Measurements from ENCODE around the gene DLG2.
A peak's percentile ranks its signal among the peaks of the same experiment; 100 is the strongest.

Gene DLG2

GRCh38 chr11:83493034-83493433 is 2134.1 kb downstream of the DLG2 start:
- Mint-ChIP-seq H3K4me3 (no peak overlapping the region), H3K27me3 (ENCODE audit: low read depth, poor library complexity) (no peaks in the 10 kb centered on the region), H3K36me3 (ENCODE audit: low read depth) (no peaks in the 10 kb centered on the region), H3K9me3 (no peaks in the 10 kb centered on the region), H3K4me1 (no peaks in the 10 kb centered on the region), H3K27ac (no peak overlapping the region)
- DNase-seq = no peak
- TF ChIP-seq, protein P1, sequence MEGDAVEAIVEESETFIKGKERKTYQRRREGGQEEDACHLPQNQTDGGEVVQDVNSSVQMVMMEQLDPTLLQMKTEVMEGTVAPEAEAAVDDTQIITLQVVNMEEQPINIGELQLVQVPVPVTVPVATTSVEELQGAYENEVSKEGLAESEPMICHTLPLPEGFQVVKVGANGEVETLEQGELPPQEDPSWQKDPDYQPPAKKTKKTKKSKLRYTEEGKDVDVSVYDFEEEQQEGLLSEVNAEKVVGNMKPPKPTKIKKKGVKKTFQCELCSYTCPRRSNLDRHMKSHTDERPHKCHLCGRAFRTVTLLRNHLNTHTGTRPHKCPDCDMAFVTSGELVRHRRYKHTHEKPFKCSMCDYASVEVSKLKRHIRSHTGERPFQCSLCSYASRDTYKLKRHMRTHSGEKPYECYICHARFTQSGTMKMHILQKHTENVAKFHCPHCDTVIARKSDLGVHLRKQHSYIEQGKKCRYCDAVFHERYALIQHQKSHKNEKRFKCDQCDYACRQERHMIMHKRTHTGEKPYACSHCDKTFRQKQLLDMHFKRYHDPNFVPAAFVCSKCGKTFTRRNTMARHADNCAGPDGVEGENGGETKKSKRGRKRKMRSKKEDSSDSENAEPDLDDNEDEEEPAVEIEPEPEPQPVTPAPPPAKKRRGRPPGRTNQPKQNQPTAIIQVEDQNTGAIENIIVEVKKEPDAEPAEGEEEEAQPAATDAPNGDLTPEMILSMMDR (IDR thresholded peaks at IDR 0.05) = no peak

GRCh38 chr11:83483808-83484207 is 2143.3 kb downstream of the DLG2 start:
- H3K9me3 Mint-ChIP-seq = no peaks in the 10 kb centered on the region
- H3K4me3 Mint-ChIP-seq = no peak overlapping the region
- H3K27ac Mint-ChIP-seq = no peak overlapping the region
- H3K36me3 Mint-ChIP-seq (ENCODE audit: low read depth) = no peaks in the 10 kb centered on the region
- no peaks in the 10 kb centered on the region for H3K27me3 Mint-ChIP-seq (ENCODE audit: low read depth, poor library complexity)
- TF ChIP-seq, protein P1 (IDR thresholded peaks at IDR 0.05) = no peak
- no peak for DNase-seq
- H3K4me1 Mint-ChIP-seq = peaks cover 5% of the 10 kb centered on the region

- Mint-ChIP-seq H3K4me3 (no peak overlapping the region), H3K9me3 (no peaks in the 10 kb centered on the region), H3K4me1 (peaks cover 5% of the 10 kb centered on the region), H3K27me3 (ENCODE audit: low read depth, poor library complexity) (no peaks in the 10 kb centered on the region), H3K27ac (no peak overlapping the region), H3K36me3 (ENCODE audit: low read depth) (no peaks in the 10 kb centered on the region)
- TF ChIP-seq, protein P1 (IDR thresholded peaks at IDR 0.05) = no peak
- no peak for DNase-seq
These were observed 2146.3 kb downstream of the DLG2 start for GRCh38 chr11:83480811-83481210.

DNA sequence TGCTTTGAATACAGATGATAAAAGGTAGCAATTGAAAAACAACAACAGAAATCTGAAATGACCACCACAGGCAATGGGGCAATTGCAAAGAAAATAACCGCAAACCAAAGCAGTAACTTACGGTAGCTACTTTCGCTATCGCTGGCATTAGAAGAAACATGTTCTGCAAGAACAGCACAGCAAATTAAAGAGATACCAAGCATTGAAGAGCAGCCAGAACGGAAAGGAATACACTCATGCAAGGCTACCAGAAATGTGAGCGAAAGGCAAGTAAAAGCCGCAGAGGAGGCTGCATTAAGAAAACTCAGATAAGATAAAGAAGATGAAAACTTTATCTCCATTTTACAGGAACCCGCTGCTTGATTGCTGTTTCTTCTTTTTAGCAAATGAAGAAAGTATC is 2146.9 kb downstream of the DLG2 start:
- H3K27ac Mint-ChIP-seq = peak overlapping the region; percentile 15
- no peak overlapping the region for H3K4me3 Mint-ChIP-seq

GRCh38 chr11:83477772-83478171 is 2149.4 kb downstream of the DLG2 start:
- H3K36me3 Mint-ChIP-seq (ENCODE audit: low read depth) = no peaks in the 10 kb centered on the region
- no peak overlapping the region for H3K4me3 Mint-ChIP-seq
- no peak overlapping the region for H3K27ac Mint-ChIP-seq
- DNase-seq = no peak
- TF ChIP-seq, protein P1 (IDR thresholded peaks at IDR 0.05) = no peak
- peaks cover 2% of the 10 kb centered on the region for H3K4me1 Mint-ChIP-seq
- H3K27me3 Mint-ChIP-seq (ENCODE audit: low read depth, poor library complexity) = no peaks in the 10 kb centered on the region
- H3K9me3 Mint-ChIP-seq = no peaks in the 10 kb centered on the region

More for the DNA sequence above, 2146.9 kb downstream of the DLG2 start:
- TF ChIP-seq, protein P1 (IDR thresholded peaks at IDR 0.05) = no peak
- no peaks in the 10 kb centered on the region for H3K36me3 Mint-ChIP-seq (ENCODE audit: low read depth)
- H3K9me3 Mint-ChIP-seq = no peaks in the 10 kb centered on the region
- H3K27me3 Mint-ChIP-seq (ENCODE audit: low read depth, poor library complexity) = no peaks in the 10 kb centered on the region
- peaks cover 5% of the 10 kb centered on the region for H3K4me1 Mint-ChIP-seq
- no peak for DNase-seq

GRCh38 chr11:83475760-83476159 is 2151.4 kb downstream of the DLG2 start:
- no peaks in the 10 kb centered on the region for H3K27me3 Mint-ChIP-seq (ENCODE audit: low read depth, poor library complexity)
- peaks cover 9% of the 10 kb centered on the region for H3K4me1 Mint-ChIP-seq
- DNase-seq = no peak
- TF ChIP-seq, protein P1 (IDR thresholded peaks at IDR 0.05) = no peak
- H3K36me3 Mint-ChIP-seq (ENCODE audit: low read depth) = no peaks in the 10 kb centered on the region
- no peak overlapping the region for H3K4me3 Mint-ChIP-seq
- no peaks in the 10 kb centered on the region for H3K9me3 Mint-ChIP-seq
- H3K27ac Mint-ChIP-seq = no peak overlapping the region

Data from nephron progenitor cell (in vitro differentiated cells).